HCT116 (cell line): Measurements from ENCODE around the gene ATXN7L1. TPM values are rescaled to one million over a fixed set of nuclear protein-coding genes. Genes with fewer than 3 reads are reported as not detected.

Experiments used
- ATAC-seq: fragments of 200-7000 bp; cut with Tn5 transposase; 2 replicates; pipeline ENCODE4 v1.9.1; 2020; ENCODE audit warnings: mild to moderate bottlenecking, moderate library complexity
- BruUV-seq: library from RNA; stranded (reverse); fragments of 400-500 nt; replicated peaks from 2 replicates; lab custom pipeline; 2021; lab: Mats Ljungman, UMichigan
- CTCF ChIA-PET: fragments of 300-600 bp; sonication (Branson Sonifier 250); formaldehyde crosslinking; loops from one replicate; lab custom pipeline; 2021; ENCODE audit warnings: antibody characterized with exemption; lab: Charles Lee
- POLR2A ChIA-PET: fragments of 300-600, 350-600 bp; sonication (Branson Sonifier 250); formaldehyde crosslinking; loops from one replicate; lab custom pipeline; 2021; ENCODE audit warnings: antibody characterized with exemption; lab: Charles Lee
- RAD21 ChIA-PET, 2 experiments: fragments of 300-600 bp; sonication (Branson Sonifier 250); formaldehyde crosslinking; loops; one replicate each; lab custom pipeline; 2023; ENCODE audit warnings: low total read pairs in 2 of 2; ENCODE audit not compliant: uncharacterized antibody in 2 of 2, unreplicated experiment in 2 of 2, low non-redundant PET in 1 of 2; lab: Charles Lee
- DNase-seq: peaks from one replicate; pipeline ENCODE4 v3.0.0-alpha.2; 2010; ENCODE audit warnings: low read depth, low spot score
- H2AFZ ChIP-seq: fragments of 200-600 bp; shearing (Covaris generic), sonication (generic); 2 replicates; pipeline ENCODE4 v1.6.1; 2017; ENCODE audit warnings: low read depth, mixed run types, mixed read lengths, antibody characterized with exemption, low read length; ENCODE audit not compliant: poor library complexity, severe bottlenecking
- H3K27ac ChIP-seq: 2 replicates; pipeline ENCODE4 v1.5.1; 2012; ENCODE audit warnings: low read depth, low read length
- H3K27me3 ChIP-seq: fragments of 200-600 bp; sonication (generic); 2 replicates; pipeline ENCODE4 v1.6.1; 2016; ENCODE audit warnings: mixed run types, low read length, mixed read lengths; ENCODE audit not compliant: insufficient read depth
- H3K36me3 ChIP-seq, 2 experiments: fragments of 200-500 bp in 1 of 2; fragments of 200-600 bp in 1 of 2; sonication (Bioruptor generic) in 1 of 2; sonication (generic) in 1 of 2; 2 replicates each; pipeline versions ENCODE4 v1.5.1 to v1.6.1; 2014 to 2016; ENCODE audit warnings: low read length in 2 of 2, inconsistent platforms in 1 of 2, mixed read lengths in 1 of 2, mixed run types in 1 of 2; ENCODE audit not compliant: insufficient read depth in 2 of 2, control insufficient read depth in 1 of 2
- H3K4me1 ChIP-seq, 2 experiments: fragments of 200-600 bp in 1 of 2; sonication (generic) in 1 of 2; 2 replicates each; pipeline versions ENCODE4 v1.5.1 to v1.6.1; 2012 to 2017; ENCODE audit warnings: low read length in 2 of 2, inconsistent platforms in 1 of 2, mild to moderate bottlenecking in 1 of 2, mixed read lengths in 1 of 2, mixed run types in 1 of 2, moderate library complexity in 1 of 2; ENCODE audit not compliant: insufficient read depth in 2 of 2, control insufficient read depth in 1 of 2
- H3K4me2 ChIP-seq: fragments of 200-600 bp; sonication (generic); 2 replicates; pipeline ENCODE4 v1.6.1; 2017; ENCODE audit warnings: mixed run types, low read length, mixed read lengths
- H3K4me3 ChIP-seq, 2 experiments: fragments of 200-600 bp in 1 of 2; sonication (generic) in 1 of 2; replicated peaks in 1 of 2; 2 replicates each; pipeline ENCODE4 v1.5.1; 2011 to 2016; ENCODE audit warnings: low read length in 2 of 2, control low read depth in 1 of 2, low read depth in 1 of 2, mild to moderate bottlenecking in 1 of 2, mixed read lengths in 1 of 2, mixed run types in 1 of 2
- H3K79me2 ChIP-seq: fragments of 200-600 bp; sonication (generic); 2 replicates; pipeline ENCODE4 v1.6.1; 2017; ENCODE audit warnings: mild to moderate bottlenecking, mixed run types, low read length, moderate library complexity, mixed read lengths; ENCODE audit not compliant: insufficient read depth
- H3K9ac ChIP-seq: fragments of 200-600 bp; sonication (generic); 2 replicates; pipeline ENCODE4 v1.6.1; 2016; ENCODE audit warnings: low read length, mixed read lengths
- H3K9me2 ChIP-seq: fragments of 200-600 bp; sonication (generic), shearing (Covaris generic); 2 replicates; pipeline ENCODE4 v1.6.1; 2017; ENCODE audit warnings: mixed run types, mild to moderate bottlenecking, moderate library complexity; ENCODE audit not compliant: insufficient read depth
- H3K9me3 ChIP-seq, 2 experiments: fragments of 200-500 bp in 1 of 2; fragments of 200-600 bp in 1 of 2; sonication (Bioruptor generic) in 1 of 2; sonication (generic) in 1 of 2; 2 replicates each; pipeline ENCODE4 v1.6.1; 2014 to 2017; ENCODE audit warnings: low read length in 2 of 2, mixed read lengths in 2 of 2, inconsistent platforms in 1 of 2, low read depth in 1 of 2, mild to moderate bottlenecking in 1 of 2, mixed run types in 1 of 2, moderate library complexity in 1 of 2; ENCODE audit not compliant: control insufficient read depth in 1 of 2, insufficient read depth in 1 of 2
- H4K20me1 ChIP-seq: fragments of 200-600 bp; sonication (generic), shearing (Covaris generic); 2 replicates; pipeline ENCODE4 v1.6.1; 2017; ENCODE audit warnings: mixed run types, mild to moderate bottlenecking, moderate library complexity; ENCODE audit not compliant: insufficient read depth
- ATF3 ChIP-seq: IDR thresholded peaks from 2 replicates; pipeline ENCODE4 v1.6.1; 2012
- CBX3 ChIP-seq: IDR thresholded peaks from 2 replicates; pipeline ENCODE4 v1.6.1; 2012; ENCODE audit warnings: low read depth
- CTCF ChIP-seq, 3 experiments: fragments of 200-600 bp in 1 of 3; sonication (generic) in 1 of 3; IDR thresholded peaks in 2 of 3; conservative IDR thresholded peaks in 1 of 3; 2 replicates each; pipeline ENCODE4 v1.5.1; 2012 to 2017; ENCODE audit warnings: low read depth in 2 of 3, low read length in 2 of 3, antibody characterized with exemption in 1 of 3, borderline replicate concordance in 1 of 3, control low read depth in 1 of 3, mild to moderate bottlenecking in 1 of 3, mixed read lengths in 1 of 3, mixed run types in 1 of 3, moderate library complexity in 1 of 3; ENCODE audit not compliant: insufficient read depth in 1 of 3
- EGR1 ChIP-seq: IDR thresholded peaks from 2 replicates; pipeline ENCODE4 v1.6.1; 2012; ENCODE audit warnings: low read depth
- ELF1 ChIP-seq: IDR thresholded peaks from 2 replicates; pipeline ENCODE4 v1.6.1; 2012; ENCODE audit warnings: low read depth, borderline replicate concordance
- EZH2 ChIP-seq: fragments of 200-600 bp; sonication (generic); IDR thresholded peaks from 2 replicates; pipeline ENCODE4 v1.6.1; 2017; ENCODE audit warnings: antibody characterized with exemption, mixed run types
- EZH2phosphoT487 ChIP-seq: fragments of 200-600 bp; IDR thresholded peaks from 2 replicates; pipeline ENCODE4 v1.6.1; 2018; ENCODE audit warnings: antibody characterized with exemption, borderline replicate concordance
- FOSL1 ChIP-seq: IDR thresholded peaks from 2 replicates; pipeline ENCODE4 v1.6.1; 2012; ENCODE audit warnings: low read depth
- JUND ChIP-seq: IDR thresholded peaks from 2 replicates; pipeline ENCODE4 v1.6.1; 2012
- POLR2A ChIP-seq: IDR thresholded peaks from 2 replicates; pipeline ENCODE4 v1.7.0; 2011; ENCODE audit warnings: borderline replicate concordance; ENCODE audit not compliant: insufficient read depth, insufficient read length; ENCODE audit errors: extremely low read depth
- POLR2AphosphoS5 ChIP-seq: IDR thresholded peaks from 2 replicates; pipeline ENCODE4 v1.6.1; 2011; ENCODE audit warnings: mild to moderate bottlenecking, low read depth, low read length, moderate library complexity
- RAD21 ChIP-seq: IDR thresholded peaks from 2 replicates; pipeline ENCODE4 v1.6.1; 2012; ENCODE audit warnings: low read depth, mild to moderate bottlenecking
- SP1 ChIP-seq: IDR thresholded peaks from 2 replicates; pipeline ENCODE4 v1.6.1; 2012; ENCODE audit warnings: low read depth
- SRF ChIP-seq: IDR thresholded peaks from 2 replicates; pipeline ENCODE4 v1.6.1; 2012; ENCODE audit warnings: low read depth
- YY1 ChIP-seq: IDR thresholded peaks from 2 replicates; pipeline ENCODE4 v1.6.1; 2011; ENCODE audit warnings: low read length, low read depth, moderate library complexity, mild to moderate bottlenecking; ENCODE audit not compliant: insufficient replicate concordance; ENCODE audit errors: extremely low read depth
- ZBTB33 ChIP-seq: IDR thresholded peaks from 2 replicates; pipeline ENCODE4 v1.6.1; 2011; ENCODE audit warnings: mild to moderate bottlenecking, low read length, moderate library complexity; ENCODE audit not compliant: insufficient replicate concordance; ENCODE audit errors: extremely low read depth
- ZFX ChIP-seq: fragments of 450-650 bp; IDR thresholded peaks from 2 replicates; pipeline ENCODE4 v1.6.1; 2017
- ZNF274 ChIP-seq: fragments of 200-500 bp; sonication (Bioruptor generic); IDR thresholded peaks from 2 replicates; pipeline ENCODE4 v1.6.1; 2014; ENCODE audit warnings: mild to moderate bottlenecking, low read depth, low read length, inconsistent platforms
- intact Hi-C: fragments of 100-400 bp; cut with micrococcal nuclease; formaldehyde crosslinking; loops from 2 replicates; pipeline ENCODE4 v1.10.0; 2022
- total RNA-seq: library from RNA; stranded (reverse); gene quantifications from one replicate; pipeline ENCODE4 v1.2.1, GENCODE V29; 2021; ENCODE audit not compliant: unreplicated experiment

Gene ATXN7L1
- total RNA-seq, 1 experiment from 2014 or later, result 11.5 TPM

GRCh38 chr7:105748701-105749100 is 127.7 kb downstream of the ATXN7L1 start:
- ATAC-seq (no peak), DNase-seq (no peak)
- intact Hi-C loops, result no loop called here
- no peaks in the 10 kb centered on the region for H4K20me1 ChIP-seq
- no peak overlapping the region for H3K4me2 ChIP-seq
- no peak overlapping the region for H2AFZ ChIP-seq
- H3K9me3 ChIP-seq, result no peaks in the 10 kb centered on the region
- ChIA-PET POLR2A (no interaction called here), RAD21 (no interaction called here), CTCF (interaction anchor here (0.9 kb wide), 1 partner anchor 92 kb away, joined by 3 read pairs; no protein-coding TSS in a partner anchor)
- H3K27ac ChIP-seq, result no peak overlapping the region
- BruUV-seq, result no TSS peak
- H3K4me1 ChIP-seq, result no peaks in the 10 kb centered on the region
- no peak overlapping the region for H3K4me3 ChIP-seq
- H3K9me2 ChIP-seq, result no peaks in the 10 kb centered on the region
- no peaks in the 10 kb centered on the region for H3K27me3 ChIP-seq
- no peaks in the 10 kb centered on the region for H3K36me3 ChIP-seq
- TF ChIP-seq EZH2phosphoT487, result no peak
- no peak for TF ChIP-seq SRF
- TF ChIP-seq EZH2, result no peak
- TF ChIP-seq RAD21, result no peak
- TF ChIP-seq EGR1, result no peak
- no peaks in the 10 kb centered on the region for H3K79me2 ChIP-seq
- no peak overlapping the region for H3K9ac ChIP-seq

- Histone ChIP-seq H3K79me2 (no peaks in the 10 kb centered on the region), H3K9ac (no peak overlapping the region), H3K4me3 (no peak overlapping the region), H3K9me3 (no peaks in the 10 kb centered on the region), H3K9me2 (no peaks in the 10 kb centered on the region), H3K27me3 (no peaks in the 10 kb centered on the region), H3K27ac (no peak overlapping the region), H3K36me3 (no peaks in the 10 kb centered on the region), H2AFZ (no peak overlapping the region), H3K4me2 (no peak overlapping the region), H3K4me1 (no peaks in the 10 kb centered on the region), H4K20me1 (no peaks in the 10 kb centered on the region)
- BruUV-seq, result no TSS peak
- intact Hi-C loops, result no loop called here
- POLR2A ChIA-PET, result no interaction called here
- ATAC-seq, result peak; percentile 63
- no peak for DNase-seq
- CTCF ChIA-PET, result no interaction called here
- RAD21 ChIA-PET, result no interaction called here
- TF ChIP-seq ELF1 (no peak), CBX3 (no peak), FOSL1 (no peak), ZNF274 (no peak), POLR2A (no peak), EGR1 (no peak), ATF3 (no peak), SRF (no peak), ZFX (no peak), EZH2phosphoT487 (no peak), POLR2AphosphoS5 (no peak), YY1 (no peak), EZH2 (no peak), ZBTB33 (no peak), JUND (no peak), CTCF (IDR thresholded peaks at IDR 0.05 in 2 of 3, conservative IDR thresholded peaks at IDR 0.05 in 1 of 3; ENCODE audit: borderline replicate concordance in 1 of 3, insufficient read depth in 1 of 3, low read depth in 2 of 3, low read length in 2 of 3) (no peak; a peak in 1 of 6 replicates), SP1 (no peak)
Observed at GRCh38 chr7:105745681-105746330, 130.6 kb downstream of the ATXN7L1 start.
